Esophagus muscularis mucosa (tissue), 4 donors: Measurements from ENCODE around the gene ADCK1. TPM values are rescaled to one million over a fixed set of nuclear protein-coding genes. Genes with fewer than 3 reads are reported as not detected.

Experiments used
- DNase-seq: peaks from one replicate; pipeline ENCODE4 v3.0.0-alpha.2; 2017; ENCODE audit errors: extremely low spot score
- H3K27ac ChIP-seq, 4 donors: fragments of 200-600 bp; sonication (generic); replicated peaks in 1 of 4; 1 replicate in 3 of 4; 2 replicates in 1 of 4; pipeline ENCODE4 v1.5.1; 2016 to 2019; ENCODE audit warnings: mild to moderate bottlenecking in 1 of 4
- H3K27me3 ChIP-seq, 4 donors: fragments of 200-600 bp; sonication (generic); one replicate each; pipeline versions ENCODE4 v1.5.1 to v1.6.0; 2016 to 2019
- H3K36me3 ChIP-seq, 4 donors: fragments of 200-600 bp; sonication (generic); one replicate each; pipeline ENCODE4 v1.5.1; 2016 to 2019
- H3K4me1 ChIP-seq, 4 donors: fragments of 200-600 bp; sonication (generic); one replicate each; pipeline ENCODE4 v1.5.1; 2016 to 2019
- H3K4me3 ChIP-seq, 4 donors: fragments of 200-600 bp; sonication (generic); 1 replicate in 2 of 4; 2 replicates in 2 of 4; pipeline ENCODE4 v1.5.1; 2016 to 2019; ENCODE audit warnings: mild to moderate bottlenecking in 4 of 4, moderate library complexity in 1 of 4
- H3K9me3 ChIP-seq, 4 donors: fragments of 200-600 bp; sonication (generic); 1 replicate in 3 of 4; 2 replicates in 1 of 4; pipeline ENCODE4 v1.5.1; 2016 to 2019
- EP300 ChIP-seq: sonication (generic); formaldehyde crosslinking; IDR thresholded peaks from one replicate; pipeline ENCODE4 v1.6.1; 2017; ENCODE audit warnings: antibody characterized with exemption
- POLR2A ChIP-seq: fragments of 450-650 bp; IDR thresholded peaks from one replicate; pipeline ENCODE4 v1.6.1; 2017; ENCODE audit warnings: antibody characterized with exemption, moderate library complexity, mild to moderate bottlenecking, low read depth
- POLR2AphosphoS5 ChIP-seq, 2 donors: sonication (generic); formaldehyde crosslinking; IDR thresholded peaks; one replicate each; pipeline ENCODE4 v1.6.1; 2017; ENCODE audit warnings: antibody characterized with exemption in 2 of 2
- WGBS: methylation state at CpG from one replicate; pipeline ENCODE4 v1.1.5; 2018; 5-methylcytosine and 5-hydroxymethylcytosine counted together
- intact Hi-C: fragments of 100-400 bp; cut with DNase I; formaldehyde crosslinking; loops from one replicate; pipeline ENCODE4 v1.15.1; 2023
- total RNA-seq, 4 donors: library from RNA; depleted of rRNA; stranded (reverse); fragments of >200 nt; gene quantifications; one replicate each; pipeline versions ENCODE4 v1.1.0 to v1.2.1, GENCODE V29; 2016
- TF ChIP-seq, protein P1 (sequence below), 3 experiments: fragments of 200-600 bp in 2 of 3; fragments of 450-650 bp in 1 of 3; sonication (generic) in 2 of 3; IDR thresholded peaks; one replicate each; pipeline ENCODE4 v1.5.1; 2017 to 2019; ENCODE audit warnings: antibody characterized with exemption in 3 of 3, mild to moderate bottlenecking in 2 of 3, moderate library complexity in 1 of 3

The ADCK1 gene
- total RNA-seq, 4 donors from 2014 or later: 5.0 to 7.2 (median 5.7) TPM

DNA sequence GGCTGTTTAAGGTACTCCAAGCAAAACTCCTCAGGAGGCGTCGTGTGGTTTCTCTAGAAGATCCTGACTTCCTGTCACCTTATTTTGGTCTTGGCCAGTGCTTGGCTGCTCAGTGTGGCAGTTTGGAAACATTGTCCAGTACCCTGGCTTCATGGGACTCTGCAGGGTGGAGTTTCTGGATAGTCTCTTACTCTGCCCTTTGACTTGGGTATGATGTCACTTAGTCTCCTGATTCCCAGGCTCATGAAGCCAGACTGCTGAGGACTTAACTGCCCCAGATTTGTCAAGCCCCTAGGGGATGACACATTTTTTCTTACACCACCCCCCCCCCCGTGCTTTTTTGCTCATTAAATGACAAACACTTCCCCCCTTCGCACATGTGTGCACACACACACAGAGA is 82.7 kb downstream of the ADCK1 start:
- no peak for TF ChIP-seq EP300
- no peak for TF ChIP-seq POLR2A
- TF ChIP-seq POLR2AphosphoS5 (IDR thresholded peaks at IDR 0.05): no peak
- TF ChIP-seq, protein P1, sequence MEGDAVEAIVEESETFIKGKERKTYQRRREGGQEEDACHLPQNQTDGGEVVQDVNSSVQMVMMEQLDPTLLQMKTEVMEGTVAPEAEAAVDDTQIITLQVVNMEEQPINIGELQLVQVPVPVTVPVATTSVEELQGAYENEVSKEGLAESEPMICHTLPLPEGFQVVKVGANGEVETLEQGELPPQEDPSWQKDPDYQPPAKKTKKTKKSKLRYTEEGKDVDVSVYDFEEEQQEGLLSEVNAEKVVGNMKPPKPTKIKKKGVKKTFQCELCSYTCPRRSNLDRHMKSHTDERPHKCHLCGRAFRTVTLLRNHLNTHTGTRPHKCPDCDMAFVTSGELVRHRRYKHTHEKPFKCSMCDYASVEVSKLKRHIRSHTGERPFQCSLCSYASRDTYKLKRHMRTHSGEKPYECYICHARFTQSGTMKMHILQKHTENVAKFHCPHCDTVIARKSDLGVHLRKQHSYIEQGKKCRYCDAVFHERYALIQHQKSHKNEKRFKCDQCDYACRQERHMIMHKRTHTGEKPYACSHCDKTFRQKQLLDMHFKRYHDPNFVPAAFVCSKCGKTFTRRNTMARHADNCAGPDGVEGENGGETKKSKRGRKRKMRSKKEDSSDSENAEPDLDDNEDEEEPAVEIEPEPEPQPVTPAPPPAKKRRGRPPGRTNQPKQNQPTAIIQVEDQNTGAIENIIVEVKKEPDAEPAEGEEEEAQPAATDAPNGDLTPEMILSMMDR (IDR thresholded peaks at IDR 0.05): no peak
- Histone ChIP-seq H3K4me1 (peaks cover 4 to 22% (median 16%) of the 10 kb centered on the region in 4 donors), H3K36me3 (peaks cover 6 to 12% (median 8%) of the 10 kb centered on the region in 4 donors), H3K27me3 (no peaks in the 10 kb centered on the region), H3K27ac (no peak overlapping the region), H3K4me3 (no peak overlapping the region), H3K9me3 (no peaks in the 10 kb centered on the region)
- no peak for DNase-seq
- intact Hi-C loops: no loop called here
- 40% methylated on average over 4 of the region's 4 CpGs for WGBS

DNA sequence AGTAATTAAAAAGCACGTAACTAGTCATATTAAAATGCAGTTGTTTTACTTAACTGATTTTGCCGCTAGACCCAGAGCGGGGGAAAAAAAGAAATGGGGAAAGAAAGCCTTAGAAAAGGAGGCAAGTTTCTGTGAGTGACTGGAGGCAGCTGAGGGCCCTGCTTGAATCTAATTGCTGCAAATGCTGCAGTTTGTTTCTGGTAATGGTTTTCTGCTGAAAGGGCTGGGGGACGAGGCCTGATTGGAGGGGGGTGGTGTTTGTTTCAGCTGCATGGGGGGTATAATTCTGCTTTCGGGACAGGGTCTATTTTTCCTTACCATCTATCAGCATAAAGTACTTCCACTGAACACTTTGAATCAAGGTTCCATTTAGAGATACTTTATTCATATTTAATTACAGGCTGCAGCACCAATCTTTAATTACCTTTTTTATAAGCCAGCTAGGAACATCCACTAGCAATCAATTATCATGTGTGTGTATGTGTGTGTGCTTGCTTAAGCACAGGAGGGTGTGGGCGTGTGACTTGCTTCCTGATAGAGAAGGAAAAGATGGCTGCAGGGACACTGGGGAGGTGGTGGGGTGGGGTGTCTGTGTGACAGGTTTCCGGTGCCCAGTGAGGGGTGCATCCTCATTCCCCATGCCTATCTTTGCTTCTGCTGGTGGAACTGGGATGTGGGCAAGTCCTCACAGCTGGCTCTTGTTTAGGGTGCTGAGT is 83.4 kb downstream of the ADCK1 start:
- 82% methylated on average over 7 of the region's 7 CpGs for WGBS
- peaks cover 4 to 22% (median 16%) of the 10 kb centered on the region in 4 donors for H3K4me1 ChIP-seq
- no peak for DNase-seq
- peaks cover 11 to 15% (median 13%) of the 10 kb centered on the region in 4 donors for H3K36me3 ChIP-seq
- no peaks in the 10 kb centered on the region for H3K9me3 ChIP-seq
- no peak for TF ChIP-seq POLR2AphosphoS5 (IDR thresholded peaks at IDR 0.05)
- no peak for TF ChIP-seq EP300
- no peak for TF ChIP-seq POLR2A
- TF ChIP-seq, protein P1 (IDR thresholded peaks at IDR 0.05): no peak
- no peak overlapping the region for H3K27ac ChIP-seq
- no peaks in the 10 kb centered on the region for H3K27me3 ChIP-seq
- no peak overlapping the region for H3K4me3 ChIP-seq
- intact Hi-C loops: no loop called here

DNA sequence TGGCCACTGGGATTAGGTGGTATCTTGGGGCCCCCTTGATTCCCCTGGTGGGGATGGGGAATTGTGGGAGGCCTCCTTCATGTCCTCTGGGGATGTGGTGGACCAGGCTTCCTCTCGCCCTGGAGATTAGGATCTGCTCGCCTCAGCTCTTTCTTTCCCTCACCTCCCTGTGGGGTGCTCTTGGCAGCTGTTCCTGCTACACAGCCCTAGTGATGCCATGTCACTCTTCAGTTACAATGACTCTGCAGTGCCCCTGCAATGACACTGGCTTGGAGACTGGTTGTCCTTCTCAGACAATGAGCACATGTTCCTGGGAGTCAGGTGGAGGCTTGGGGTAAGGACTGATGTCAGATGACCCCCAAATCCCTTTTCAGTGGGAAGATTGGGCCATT is 83.9 kb downstream of the ADCK1 start:
- 90% methylated on average over 2 of the region's 2 CpGs for WGBS
- Histone ChIP-seq H3K4me3 (no peak overlapping the region), H3K27ac (no peak overlapping the region), H3K4me1 (peaks cover 4 to 22% (median 15%) of the 10 kb centered on the region in 4 donors), H3K36me3 (peaks cover 11 to 21% (median 15%) of the 10 kb centered on the region in 4 donors), H3K9me3 (no peaks in the 10 kb centered on the region), H3K27me3 (no peaks in the 10 kb centered on the region)
- intact Hi-C loops: no loop called here
- DNase-seq: no peak
- TF ChIP-seq EP300: no peak
- TF ChIP-seq POLR2AphosphoS5 (IDR thresholded peaks at IDR 0.05): no peak
- TF ChIP-seq, protein P1 (IDR thresholded peaks at IDR 0.05): no peak
- no peak for TF ChIP-seq POLR2A

DNA sequence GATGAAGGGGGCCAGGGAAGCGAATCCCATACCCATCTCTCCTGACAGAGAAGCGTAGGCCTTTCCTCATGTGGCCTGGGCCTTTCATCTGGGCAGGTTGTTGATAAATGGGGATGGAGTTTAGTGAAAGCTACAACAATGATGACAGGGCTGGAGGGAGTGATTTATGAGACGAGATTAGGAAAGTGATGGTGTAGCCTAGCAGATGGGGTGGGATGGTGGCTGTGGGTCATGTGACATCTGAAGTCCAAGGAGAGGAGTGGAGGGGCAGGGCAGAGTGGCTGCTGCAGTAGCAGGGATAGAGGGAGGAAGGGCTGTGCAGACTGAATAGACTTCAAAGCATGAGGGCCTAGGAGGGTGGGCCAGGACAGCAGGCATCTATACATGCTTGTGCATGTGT is 85.5 kb downstream of the ADCK1 start:
- WGBS: 92% methylated on average over 3 of the region's 3 CpGs
- H3K4me3 ChIP-seq: no peak overlapping the region
- H3K4me1 ChIP-seq: peaks cover 4 to 18% (median 13%) of the 10 kb centered on the region in 4 donors
- no peak overlapping the region for H3K27ac ChIP-seq
- no peak for DNase-seq
- no peaks in the 10 kb centered on the region for H3K27me3 ChIP-seq
- H3K9me3 ChIP-seq: peaks cover 0 to 3% (median 0%) of the 10 kb centered on the region in 4 donors
- peaks cover 11 to 26% (median 15%) of the 10 kb centered on the region in 4 donors for H3K36me3 ChIP-seq
- TF ChIP-seq POLR2A (no peak), POLR2AphosphoS5 (IDR thresholded peaks at IDR 0.05) (no peak), EP300 (no peak)
- TF ChIP-seq, protein P1 (IDR thresholded peaks at IDR 0.05): no peak
- intact Hi-C loops: no loop called here
